Thyroid gland (tissue), 4 donors: ENCODE data around the gene ZNF514. TPM values are rescaled to one million over a fixed set of nuclear protein-coding genes. Genes with fewer than 3 reads are reported as not detected.

Experiments used
- DNase-seq, 2 donors: peaks; one replicate each; pipeline ENCODE4 v3.0.0-alpha.2; 2019
- H3K27ac ChIP-seq, 3 donors: fragments of 200-600 bp; sonication (generic); 1 replicate in 2 of 3; 2 replicates in 1 of 3; pipeline ENCODE4 v1.5.1; 2016 to 2019; ENCODE audit warnings: mild to moderate bottlenecking in 1 of 3, moderate library complexity in 1 of 3
- H3K27me3 ChIP-seq: fragments of 200-600 bp; sonication (generic); one replicate; pipeline ENCODE4 v1.5.1; 2019
- H3K36me3 ChIP-seq, 2 donors: fragments of 200-600 bp; sonication (generic); one replicate each; pipeline ENCODE4 v1.5.1; 2016 to 2019
- H3K4me1 ChIP-seq, 2 donors: fragments of 200-600 bp; sonication (generic); one replicate each; pipeline ENCODE4 v1.5.1; 2017 to 2019
- H3K4me3 ChIP-seq, 3 donors: fragments of 200-600 bp; sonication (generic); replicated peaks in 1 of 3; 1 replicate in 2 of 3; 2 replicates in 1 of 3; pipeline ENCODE4 v1.5.1; 2016; ENCODE audit warnings: mild to moderate bottlenecking in 1 of 3
- H3K9me3 ChIP-seq: fragments of 200-600 bp; sonication (generic); one replicate; pipeline ENCODE4 v1.5.1; 2017
- POLR2A ChIP-seq, 2 donors: fragments of 450-650 bp; IDR thresholded peaks; one replicate each; pipeline ENCODE4 v1.6.1; 2017; ENCODE audit warnings: antibody characterized with exemption in 2 of 2, mild to moderate bottlenecking in 2 of 2, moderate library complexity in 1 of 2
- WGBS, 2 donors: methylation state at CpG; one replicate each; pipeline ENCODE4 v1.1.5; 2017; 5-methylcytosine and 5-hydroxymethylcytosine counted together
- intact Hi-C: fragments of 100-400 bp; cut with DNase I; formaldehyde crosslinking; loops from one replicate; pipeline ENCODE4 v1.15.1; 2023
- total RNA-seq, 4 donors: library from RNA; depleted of rRNA; stranded (reverse); fragments of >200 nt; gene quantifications; one replicate each; pipeline ENCODE4 v1.2.3, GENCODE V29; 2016
- TF ChIP-seq, protein P1 (sequence below), 6 experiments: fragments of 200-600 bp in 3 of 6; fragments of 450-650 bp in 3 of 6; sonication (generic) in 3 of 6; IDR thresholded peaks; one replicate each; pipeline ENCODE4 v1.5.1; 2016 to 2019; ENCODE audit warnings: antibody characterized with exemption in 6 of 6, mild to moderate bottlenecking in 2 of 6, inconsistent platforms in 1 of 6, moderate library complexity in 1 of 6

ZNF514 gene
- total RNA-seq, 4 donors from 2014 or later = 23.5 to 28.5 (median 25.6) TPM

DNA sequence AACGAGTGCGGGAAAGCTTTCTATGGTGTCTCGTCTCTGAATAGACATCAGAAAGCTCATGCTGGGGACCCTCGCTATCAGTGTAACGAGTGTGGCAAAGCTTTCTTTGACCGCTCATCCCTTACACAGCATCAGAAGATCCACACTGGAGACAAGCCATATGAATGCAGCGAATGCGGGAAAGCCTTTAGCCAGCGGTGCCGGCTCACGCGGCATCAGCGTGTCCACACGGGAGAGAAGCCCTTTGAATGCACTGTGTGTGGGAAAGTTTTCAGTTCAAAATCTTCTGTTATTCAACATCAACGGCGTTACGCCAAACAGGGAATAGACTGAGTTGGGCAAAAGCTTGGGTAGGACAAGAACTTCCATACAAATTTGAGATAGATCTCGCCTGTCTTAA, 22.1 kb upstream of the ZNF514 start:
- Histone ChIP-seq H3K27ac (no peak overlapping the region), H3K4me1 (no peaks in the 10 kb centered on the region), H3K36me3 (peaks cover 22 to 26% of the 10 kb centered on the region in 2 donors), H3K9me3 (no peaks in the 10 kb centered on the region), H3K4me3 (no peak overlapping the region), H3K27me3 (no peaks in the 10 kb centered on the region)
- TF ChIP-seq POLR2A (IDR thresholded peaks at IDR 0.05) = no peak
- TF ChIP-seq, protein P1, sequence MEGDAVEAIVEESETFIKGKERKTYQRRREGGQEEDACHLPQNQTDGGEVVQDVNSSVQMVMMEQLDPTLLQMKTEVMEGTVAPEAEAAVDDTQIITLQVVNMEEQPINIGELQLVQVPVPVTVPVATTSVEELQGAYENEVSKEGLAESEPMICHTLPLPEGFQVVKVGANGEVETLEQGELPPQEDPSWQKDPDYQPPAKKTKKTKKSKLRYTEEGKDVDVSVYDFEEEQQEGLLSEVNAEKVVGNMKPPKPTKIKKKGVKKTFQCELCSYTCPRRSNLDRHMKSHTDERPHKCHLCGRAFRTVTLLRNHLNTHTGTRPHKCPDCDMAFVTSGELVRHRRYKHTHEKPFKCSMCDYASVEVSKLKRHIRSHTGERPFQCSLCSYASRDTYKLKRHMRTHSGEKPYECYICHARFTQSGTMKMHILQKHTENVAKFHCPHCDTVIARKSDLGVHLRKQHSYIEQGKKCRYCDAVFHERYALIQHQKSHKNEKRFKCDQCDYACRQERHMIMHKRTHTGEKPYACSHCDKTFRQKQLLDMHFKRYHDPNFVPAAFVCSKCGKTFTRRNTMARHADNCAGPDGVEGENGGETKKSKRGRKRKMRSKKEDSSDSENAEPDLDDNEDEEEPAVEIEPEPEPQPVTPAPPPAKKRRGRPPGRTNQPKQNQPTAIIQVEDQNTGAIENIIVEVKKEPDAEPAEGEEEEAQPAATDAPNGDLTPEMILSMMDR (IDR thresholded peaks at IDR 0.05) = no peak
- WGBS, 2 donors = 96 to 97% methylated on average over 18 of the region's 18 CpGs
- DNase-seq = no peak
- intact Hi-C loops = no loop called here

DNA sequence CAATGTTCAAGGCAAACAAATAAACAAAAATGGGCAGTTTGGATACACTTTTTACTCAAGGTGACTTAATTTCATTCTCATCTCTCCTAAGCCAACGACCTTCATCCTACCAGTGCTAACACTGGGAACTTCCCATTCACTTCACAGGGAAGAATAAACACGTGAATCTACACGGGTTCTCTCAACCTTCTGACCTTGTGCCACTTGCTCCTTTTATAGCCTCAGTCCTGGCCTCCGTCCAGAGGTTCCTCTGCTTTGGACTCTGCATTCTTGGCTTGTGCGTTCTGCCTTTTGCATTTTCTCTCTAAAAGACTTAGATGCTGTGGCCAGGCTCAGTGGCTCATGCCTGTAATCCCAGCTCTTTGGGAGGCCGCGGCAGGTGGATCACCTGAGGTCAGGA, 19.8 kb upstream of the ZNF514 start:
- intact Hi-C loops = no loop called here
- Histone ChIP-seq H3K4me1 (no peaks in the 10 kb centered on the region), H3K36me3 (peaks cover 22 to 26% of the 10 kb centered on the region in 2 donors)

DNA sequence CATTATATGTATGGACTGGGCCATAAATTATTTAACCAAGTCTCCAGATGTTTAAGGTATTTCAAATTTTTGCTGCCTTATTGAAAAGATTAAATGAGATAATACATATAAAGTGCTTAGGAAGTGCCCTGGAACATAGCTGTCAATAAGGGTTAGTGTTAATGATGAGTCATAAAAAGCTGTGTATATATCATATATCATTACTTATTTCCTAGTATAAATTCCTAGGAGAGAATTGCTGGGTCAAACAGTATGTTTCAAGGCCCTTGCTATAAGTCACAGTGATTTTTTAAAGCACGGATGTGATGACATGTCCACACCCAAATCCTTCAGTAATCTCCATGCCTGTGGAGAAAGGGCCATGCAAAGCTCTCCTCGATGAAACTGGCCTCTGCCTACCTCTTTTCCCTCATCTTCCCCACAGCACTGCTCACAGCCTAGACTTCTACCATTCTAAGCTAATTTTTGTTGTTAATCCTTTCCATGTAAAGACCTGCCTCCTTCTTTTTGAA, 14.4 kb upstream of the ZNF514 start:
- H3K36me3 ChIP-seq = peaks cover 0 to 2% of the 10 kb centered on the region in 2 donors
- no peak overlapping the region for H3K27ac ChIP-seq
- H3K4me1 ChIP-seq = no peaks in the 10 kb centered on the region
- WGBS, 2 donors = 90 to 91% methylated on average over 2 of the region's 2 CpGs
- no peak for TF ChIP-seq POLR2A (IDR thresholded peaks at IDR 0.05)
- TF ChIP-seq, protein P1 (IDR thresholded peaks at IDR 0.05) = no peak
- no peak for DNase-seq
- H3K9me3 ChIP-seq = no peaks in the 10 kb centered on the region
- H3K27me3 ChIP-seq = no peaks in the 10 kb centered on the region
- intact Hi-C loops = no loop called here
- no peak overlapping the region for H3K4me3 ChIP-seq

More for the DNA sequence above, 19.8 kb upstream of the ZNF514 start:
- Histone ChIP-seq H3K4me3 (no peak overlapping the region), H3K27ac (no peak overlapping the region), H3K27me3 (no peaks in the 10 kb centered on the region), H3K9me3 (no peaks in the 10 kb centered on the region)
- TF ChIP-seq, protein P1 (IDR thresholded peaks at IDR 0.05) = no peak
- no peak for TF ChIP-seq POLR2A (IDR thresholded peaks at IDR 0.05)
- no peak for DNase-seq
- 85 to 91% methylated on average over 7 of the region's 7 CpGs for WGBS, 2 donors

DNA sequence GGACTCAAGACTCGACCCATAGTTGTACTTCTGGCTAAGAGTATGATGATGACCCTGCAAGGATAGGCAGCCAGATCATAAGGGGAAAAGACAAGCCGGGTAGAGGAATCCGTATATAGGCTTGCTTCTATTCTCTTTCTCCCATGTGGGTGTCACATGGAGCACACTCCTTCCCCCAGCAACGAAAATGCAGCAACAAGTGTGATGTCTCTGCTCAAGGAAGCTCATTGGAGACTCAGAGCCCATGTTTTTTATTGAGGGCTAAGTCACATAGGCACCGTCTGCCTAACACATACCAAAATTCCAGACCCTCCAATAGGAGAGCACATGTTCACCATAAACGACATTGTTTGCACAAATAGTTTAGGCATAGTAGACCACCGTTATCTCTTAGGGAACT, 12.3 kb upstream of the ZNF514 start:
- Histone ChIP-seq H3K36me3 (no peaks in the 10 kb centered on the region), H3K27ac (no peak overlapping the region), H3K9me3 (no peaks in the 10 kb centered on the region), H3K27me3 (no peaks in the 10 kb centered on the region), H3K4me3 (no peak overlapping the region), H3K4me1 (peaks cover 0 to 1% of the 10 kb centered on the region in 2 donors)
- TF ChIP-seq, protein P1 (IDR thresholded peaks at IDR 0.05) = no peak
- TF ChIP-seq POLR2A (IDR thresholded peaks at IDR 0.05) = no peak
- no peak for DNase-seq
- 82 to 89% methylated on average over 7 of the region's 7 CpGs for WGBS, 2 donors
- intact Hi-C loops = no loop called here

DNA sequence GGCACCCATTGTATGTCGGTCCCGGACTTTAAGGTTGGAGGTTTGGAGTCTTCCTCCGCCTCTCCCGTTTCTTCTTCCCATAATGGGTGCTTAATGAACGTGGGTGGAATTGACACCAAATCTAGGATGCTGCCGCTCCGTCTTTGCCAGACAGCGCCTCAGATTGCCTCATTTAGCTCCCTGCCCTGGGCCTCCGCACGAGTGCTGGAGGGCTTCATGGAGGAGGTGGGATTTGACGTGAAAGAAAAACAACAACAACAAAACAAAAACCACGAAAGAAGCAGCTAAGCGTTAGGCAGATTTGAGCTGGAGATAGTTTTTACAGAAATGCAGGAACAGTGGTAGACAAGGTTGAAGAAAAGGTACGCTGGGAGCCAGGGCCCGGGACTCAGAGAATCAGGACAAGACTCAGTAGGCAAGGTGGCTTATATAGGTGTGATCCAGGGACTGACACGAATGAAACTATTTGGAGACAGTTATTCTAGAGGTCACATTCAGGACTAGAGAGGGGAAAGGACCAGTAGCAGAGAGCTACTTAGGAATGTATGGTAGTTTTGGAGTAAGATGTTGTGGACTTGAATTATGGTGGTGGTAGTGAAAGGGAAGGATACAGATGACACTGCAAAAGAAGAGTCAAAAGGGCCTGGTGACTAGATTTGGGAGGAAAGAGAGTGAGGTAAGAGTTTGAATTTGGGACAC, 6.6 kb upstream of the ZNF514 start:
- H3K27ac ChIP-seq = peak overlapping the region in 2 of 3 donors; percentile 91 to 95
- H3K9me3 ChIP-seq = no peaks in the 10 kb centered on the region
- peak overlapping the region; percentile 56 to 82 (median 74) for H3K4me3 ChIP-seq
- intact Hi-C loops = loop anchor here (10.0 kb wide), 1 partner anchor 1099 kb away; the partner anchor contains the start of genes CIAO1 and TMEM127
- no peaks in the 10 kb centered on the region for H3K36me3 ChIP-seq
- DNase-seq = no peak
- H3K4me1 ChIP-seq = peaks cover 17 to 19% of the 10 kb centered on the region in 2 donors
- no peaks in the 10 kb centered on the region for H3K27me3 ChIP-seq
- WGBS, 2 donors = 9% methylated on average over 16 of the region's 16 CpGs
- TF ChIP-seq, protein P1 (IDR thresholded peaks at IDR 0.05) = no peak
- TF ChIP-seq POLR2A (IDR thresholded peaks at IDR 0.05) = no peak
